ENCODE data around the gene CHST1. TPM values are rescaled to one million over a fixed set of nuclear protein-coding genes. Genes with fewer than 3 reads are reported as not detected.

The CHST1 gene
- total and polyA plus RNA-seq, 4 donors, result 6.0 to 31.0 (median 13.1) TPM

DNA sequence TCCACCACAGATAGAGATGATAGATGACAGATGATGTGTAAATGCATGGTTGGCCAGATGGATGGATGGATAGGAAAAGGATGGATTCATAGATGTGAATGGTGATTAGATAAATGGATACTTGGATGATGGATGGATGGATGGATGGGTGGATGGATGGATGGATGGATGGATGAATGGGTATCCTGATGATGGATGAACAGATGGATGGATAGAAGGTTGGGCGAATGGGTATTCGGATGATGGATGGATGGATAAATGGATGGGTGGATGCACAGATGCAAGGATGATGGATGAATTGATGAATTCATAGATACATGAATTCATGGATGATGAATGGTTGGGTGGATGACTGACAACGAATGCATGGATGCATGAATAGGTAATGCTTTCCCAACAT lies 56.1 kb downstream of the CHST1 start:
- intact Hi-C loops (cut with DNase I), result no loop called here
- no peaks in the 10 kb centered on the region for H3K27me3 ChIP-seq (ENCODE audit: control insufficient read depth in 1 of 2, insufficient read depth in 2 of 2, low read length in 1 of 2)
- ATAC-seq (ENCODE audit: low FRiP score) (no peak), DNase-seq (no peak)
- no peak overlapping the region for H3K4me3 ChIP-seq (ENCODE audit: low read length in 2 of 2)
- H3K4me1 ChIP-seq (ENCODE audit: control insufficient read depth in 1 of 2, insufficient read depth in 2 of 2, low read length in 2 of 2), result no peaks in the 10 kb centered on the region
- H3K9me3 ChIP-seq (ENCODE audit: control insufficient read depth, low read length), result peaks cover 1% of the 10 kb centered on the region
- H3K27ac ChIP-seq (ENCODE audit: low read depth in 1 of 2, low read length in 2 of 2), result no peak overlapping the region
- 85 to 94% methylated on average over 3 of the region's 3 CpGs for WGBS, 2 donors
- H3K36me3 ChIP-seq (ENCODE audit: control insufficient read depth in 1 of 2, insufficient read depth in 2 of 2, low read length in 1 of 2), result no peaks in the 10 kb centered on the region

GRCh38 chr11:45607995-45608394 lies 57.4 kb downstream of the CHST1 start:
- no peak for DNase-seq
- 66 to 78% methylated on average over 5 of the region's 5 CpGs for WGBS, 2 donors
- no peaks in the 10 kb centered on the region for H3K27me3 ChIP-seq (ENCODE audit: control insufficient read depth in 1 of 2, insufficient read depth in 2 of 2, low read length in 1 of 2)
- no peaks in the 10 kb centered on the region for H3K36me3 ChIP-seq (ENCODE audit: control insufficient read depth in 1 of 2, insufficient read depth in 2 of 2, low read length in 1 of 2)
- H3K9me3 ChIP-seq (ENCODE audit: control insufficient read depth, low read length), result peaks cover 1% of the 10 kb centered on the region
- no peak overlapping the region for H3K27ac ChIP-seq (ENCODE audit: low read depth in 1 of 2, low read length in 2 of 2)
- intact Hi-C loops (cut with DNase I), result no loop called here
- H3K4me3 ChIP-seq (ENCODE audit: low read length in 2 of 2), result no peak overlapping the region
- H3K4me1 ChIP-seq (ENCODE audit: control insufficient read depth in 1 of 2, insufficient read depth in 2 of 2, low read length in 2 of 2), result no peaks in the 10 kb centered on the region
- no peak for ATAC-seq (ENCODE audit: low FRiP score)

GRCh38 chr11:45606514-45607281 lies 58.7 kb downstream of the CHST1 start:
- ATAC-seq (ENCODE audit: low FRiP score), result no peak
- DNase-seq, result no peak
- no peaks in the 10 kb centered on the region for H3K27me3 ChIP-seq (ENCODE audit: control insufficient read depth in 1 of 2, insufficient read depth in 2 of 2, low read length in 1 of 2)
- no peak overlapping the region for H3K4me3 ChIP-seq (ENCODE audit: low read length in 2 of 2)
- WGBS, 2 donors, result 25 to 29% methylated on average over 10 of the region's 10 CpGs
- H3K4me1 ChIP-seq (ENCODE audit: control insufficient read depth in 1 of 2, insufficient read depth in 2 of 2, low read length in 2 of 2), result no peaks in the 10 kb centered on the region
- H3K9me3 ChIP-seq (ENCODE audit: control insufficient read depth, low read length), result peaks cover 1% of the 10 kb centered on the region
- H3K27ac ChIP-seq (ENCODE audit: low read depth in 1 of 2, low read length in 2 of 2), result no peak overlapping the region
- H3K36me3 ChIP-seq (ENCODE audit: control insufficient read depth in 1 of 2, insufficient read depth in 2 of 2, low read length in 1 of 2), result no peaks in the 10 kb centered on the region
- intact Hi-C loops (cut with DNase I), result no loop called here

GRCh38 chr11:45605051-45605450 lies 60.4 kb downstream of the CHST1 start:
- Histone ChIP-seq H3K27me3 (ENCODE audit: control insufficient read depth in 1 of 2, insufficient read depth in 2 of 2, low read length in 1 of 2) (no peaks in the 10 kb centered on the region), H3K27ac (ENCODE audit: low read depth in 1 of 2, low read length in 2 of 2) (no peak overlapping the region), H3K9me3 (ENCODE audit: control insufficient read depth, low read length) (peaks cover 1% of the 10 kb centered on the region), H3K4me1 (ENCODE audit: control insufficient read depth in 1 of 2, insufficient read depth in 2 of 2, low read length in 2 of 2) (no peaks in the 10 kb centered on the region), H3K4me3 (ENCODE audit: low read length in 2 of 2) (no peak overlapping the region), H3K36me3 (ENCODE audit: control insufficient read depth in 1 of 2, insufficient read depth in 2 of 2, low read length in 1 of 2) (no peaks in the 10 kb centered on the region)
- DNase-seq, result no peak
- intact Hi-C loops (cut with DNase I), result no loop called here
- 44 to 63% methylated on average over 1 of the region's 1 CpG for WGBS, 2 donors
- ATAC-seq (ENCODE audit: low FRiP score), result no peak

- Histone ChIP-seq H3K4me1 (ENCODE audit: control insufficient read depth in 1 of 2, insufficient read depth in 2 of 2, low read length in 2 of 2) (no peaks in the 10 kb centered on the region), H3K27ac (ENCODE audit: low read depth in 1 of 2, low read length in 2 of 2) (no peak overlapping the region), H3K4me3 (ENCODE audit: low read length in 2 of 2) (no peak overlapping the region), H3K9me3 (ENCODE audit: control insufficient read depth, low read length) (peaks cover under 1% of the 10 kb centered on the region), H3K36me3 (ENCODE audit: control insufficient read depth in 1 of 2, insufficient read depth in 2 of 2, low read length in 1 of 2) (no peaks in the 10 kb centered on the region), H3K27me3 (ENCODE audit: control insufficient read depth in 1 of 2, insufficient read depth in 2 of 2, low read length in 1 of 2) (no peaks in the 10 kb centered on the region)
- DNase-seq (no peak), ATAC-seq (ENCODE audit: low FRiP score) (no peak)
- 52 to 57% methylated on average over 11 of the region's 11 CpGs for WGBS, 2 donors
- intact Hi-C loops (cut with DNase I), result no loop called here
These were observed 61.3 kb downstream of the CHST1 start for GRCh38 chr11:45603946-45604682.

DNA sequence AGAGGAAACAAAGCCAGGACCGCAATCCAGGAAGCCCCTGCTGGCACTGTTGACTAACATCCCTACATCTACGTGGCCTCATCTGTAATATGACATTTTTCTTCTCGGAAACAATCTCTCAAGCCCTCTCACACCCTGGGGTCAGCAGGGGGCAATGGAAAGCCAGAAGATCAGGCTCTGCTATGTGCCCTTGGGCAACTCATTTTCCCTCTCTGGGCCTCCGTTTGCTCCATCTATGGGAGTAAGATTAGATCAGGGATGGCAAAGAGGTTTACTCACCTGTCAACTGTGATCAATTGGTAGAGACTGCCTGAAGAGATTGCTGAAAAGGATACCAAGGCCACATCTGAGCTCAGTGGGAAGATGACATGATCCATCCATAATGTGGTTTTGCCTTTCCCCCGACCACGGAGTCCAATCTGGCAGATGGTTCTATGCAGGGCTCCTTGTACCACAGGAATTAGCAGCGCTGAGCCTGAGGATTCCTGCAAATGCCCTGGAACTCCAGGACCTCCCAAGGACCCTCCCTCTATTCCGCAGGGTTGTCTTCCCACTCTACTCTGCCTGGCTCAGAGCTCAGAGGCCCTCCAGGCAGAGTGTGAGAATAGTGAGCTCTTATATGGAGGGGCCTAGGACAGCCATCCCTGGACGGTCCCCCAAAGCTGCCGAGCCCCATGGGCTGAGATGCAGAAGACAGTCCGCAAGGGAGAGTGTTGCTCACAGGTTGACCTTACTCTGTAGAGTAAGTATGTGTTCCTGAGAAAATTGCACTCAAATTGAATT lies 66.1 kb downstream of the CHST1 start:
- WGBS, 2 donors, result 84 to 89% methylated on average over 11 of the region's 11 CpGs
- ATAC-seq (ENCODE audit: low FRiP score), result peak; percentile 26

More for the DNA sequence above, 66.1 kb downstream of the CHST1 start:
- Histone ChIP-seq H3K4me3 (ENCODE audit: low read length in 2 of 2) (no peak overlapping the region), H3K4me1 (ENCODE audit: control insufficient read depth in 1 of 2, insufficient read depth in 2 of 2, low read length in 2 of 2) (no peaks in the 10 kb centered on the region), H3K36me3 (ENCODE audit: control insufficient read depth in 1 of 2, insufficient read depth in 2 of 2, low read length in 1 of 2) (no peaks in the 10 kb centered on the region), H3K27me3 (ENCODE audit: control insufficient read depth in 1 of 2, insufficient read depth in 2 of 2, low read length in 1 of 2) (no peaks in the 10 kb centered on the region), H3K9me3 (ENCODE audit: control insufficient read depth, low read length) (no peaks in the 10 kb centered on the region), H3K27ac (ENCODE audit: low read depth in 1 of 2, low read length in 2 of 2) (no peak overlapping the region)
- no peak for DNase-seq
- intact Hi-C loops (cut with DNase I), result no loop called here

Small RNA genes lying within 50 kb of the gene (microRNA-seq; reads per million reads assigned to microRNA genes)
- gene MIR7154, result 0 reads per million in 2 donors

Other genes starting within 250 kb of the CHST1 start
- gene SLC35C1, start 139.5 kb upstream of the CHST1 start, total RNA-seq, result 10 to 100 TPM; 11.5 to 11.8 TPM
- 1 to 10 TPM; 6.5 to 9.4 TPM for gene SLC35C1, start 139.5 kb upstream of the CHST1 start, polyA plus RNA-seq
- gene CRY2, start 181.9 kb upstream of the CHST1 start, total RNA-seq, result 10 to 100 TPM; 32.6 to 54.1 TPM
- gene CRY2, start 181.9 kb upstream of the CHST1 start, polyA plus RNA-seq, result 10 to 100 TPM in 1 of 2 donors, 1 to 10 TPM in 1; 6.4 to 23.7 TPM
- gene MAPK8IP1, start 220.0 kb upstream of the CHST1 start, total RNA-seq, result 1 to 10 TPM; 6.5 to 7.8 TPM
- 1 to 10 TPM; 1.6 to 5.5 TPM for gene MAPK8IP1, start 220.0 kb upstream of the CHST1 start, polyA plus RNA-seq
- under 1 TPM; 0.65 to 0.87 TPM for gene FREY1, start 241.6 kb upstream of the CHST1 start, total RNA-seq
- gene FREY1, start 241.6 kb upstream of the CHST1 start, polyA plus RNA-seq, result not detected

Measured in aorta (tissue), 5 donors.